TTC549 (cell line): ENCODE measurements around the gene TMEM269.

Source experiments
- FAIRE-seq: peaks from 2 replicates; lab custom pipeline; 2012; peaks lifted over from hg19 to GRCh38; lab: Jason Lieb, UNC

The TMEM269 gene

GRCh38 chr1:42784946-42785693, at the start of gene TMEM269:
Gene TMEM269, plus strand, starts transcription at chr1:42784991. Its CDS starts 4,903 bp downstream, at chr1:42789894.
- FAIRE-seq = no peak

GRCh38 chr1:42735056-42735455, 49.7 kb upstream of the TMEM269 start:
- FAIRE-seq = no peak

GRCh38 chr1:42735477-42736105, 49.2 kb upstream of the TMEM269 start:
- FAIRE-seq = no peak

- no peak for FAIRE-seq
Observed at GRCh38 chr1:42736152-42736551, 48.6 kb upstream of the TMEM269 start.

GRCh38 chr1:42736571-42737200, 48.1 kb upstream of the TMEM269 start:
- FAIRE-seq = no peak

GRCh38 chr1:42737257-42737656, 47.5 kb upstream of the TMEM269 start:
- FAIRE-seq = no peak

GRCh38 chr1:42737986-42738677, 46.7 kb upstream of the TMEM269 start:
- no peak for FAIRE-seq

GRCh38 chr1:42738678-42739226, 46.0 kb upstream of the TMEM269 start:
- FAIRE-seq = no peak

- no peak for FAIRE-seq
Observed at GRCh38 chr1:42739753-42740700, 44.8 kb upstream of the TMEM269 start, which contains the start of gene CLDN19. Gene CLDN19, minus strand, starts transcription at chr1:42740236. Its CDS starts 173 bp downstream, at chr1:42740063.

GRCh38 chr1:42740851-42741580, 43.8 kb upstream of the TMEM269 start:
- no peak for FAIRE-seq

- FAIRE-seq = no peak
Observed at GRCh38 chr1:42741706-42742105, 43.1 kb upstream of the TMEM269 start.

- FAIRE-seq = no peak
Observed at GRCh38 chr1:42742141-42742540, 42.6 kb upstream of the TMEM269 start.

GRCh38 chr1:42742617-42743316, 42.0 kb upstream of the TMEM269 start:
- FAIRE-seq = no peak

GRCh38 chr1:42743317-42744147, 41.3 kb upstream of the TMEM269 start:
- FAIRE-seq = no peak

GRCh38 chr1:42744148-42744413, 40.7 kb upstream of the TMEM269 start:
- no peak for FAIRE-seq

- FAIRE-seq = no peak
Observed at GRCh38 chr1:42745851-42746250, 38.9 kb upstream of the TMEM269 start.

GRCh38 chr1:42746436-42747105, 38.2 kb upstream of the TMEM269 start:
- FAIRE-seq = no peak

- no peak for FAIRE-seq
Observed at GRCh38 chr1:42747125-42747524, 37.7 kb upstream of the TMEM269 start.

GRCh38 chr1:42748021-42748420, 36.8 kb upstream of the TMEM269 start:
- no peak for FAIRE-seq
